BE2C (cell line): ENCODE data around the gene AADACL4.
"Not testable (repeated sequence)": the region's sequence is repeated elsewhere in the genome, so short reads cannot be mapped to it uniquely, and the experiment has no call there.

Experiments used
- DNase-seq: peaks from one replicate; pipeline ENCODE4 v3.0.0-alpha.2; 2020
- H3K27me3 ChIP-seq: fragments of 250-450 bp; sonication (Bioruptor Pico); 2 replicates; pipeline ENCODE4 v1.5.1; 2020; ENCODE audit warnings: mild to moderate bottlenecking
- H3K36me3 ChIP-seq: fragments of 250-450 bp; sonication (Bioruptor Pico); 2 replicates; pipeline ENCODE4 v1.5.1; 2020; ENCODE audit warnings: mild to moderate bottlenecking
- H3K4me1 ChIP-seq: fragments of 250-450 bp; sonication (Bioruptor Pico); 2 replicates; pipeline ENCODE4 v1.5.1; 2020
- H3K4me3 ChIP-seq: 2 replicates; pipeline ENCODE4 v1.5.1; 2011; ENCODE audit warnings: low read depth, low read length
- H3K9me3 ChIP-seq: fragments of 250-450 bp; sonication (Bioruptor Pico); 2 replicates; pipeline ENCODE4 v1.5.1; 2020
- CTCF ChIP-seq: IDR thresholded peaks from 2 replicates; pipeline ENCODE4 v1.5.1; 2012; ENCODE audit warnings: mild to moderate bottlenecking, low read depth, low read length

Gene AADACL4

GRCh38 chr1:12712076-12712475 is 68.2 kb downstream of the AADACL4 start:
- no peak for TF ChIP-seq CTCF
- DNase-seq: no peak
- Histone ChIP-seq H3K4me3 (no peak overlapping the region), H3K27me3 (no peaks in the 10 kb centered on the region), H3K4me1 (no peaks in the 10 kb centered on the region), H3K36me3 (no peaks in the 10 kb centered on the region), H3K9me3 (no peaks in the 10 kb centered on the region)

- TF ChIP-seq CTCF: no peak
- Histone ChIP-seq H3K4me3 (no peak overlapping the region), H3K4me1 (no peaks in the 10 kb centered on the region), H3K27me3 (no peaks in the 10 kb centered on the region), H3K36me3 (no peaks in the 10 kb centered on the region), H3K9me3 (no peaks in the 10 kb centered on the region)
- DNase-seq: no peak
These were observed 69.0 kb downstream of the AADACL4 start for GRCh38 chr1:12712929-12713328.

- not testable (repeated sequence) for H3K4me1 ChIP-seq, H3K36me3 ChIP-seq, DNase-seq, H3K27me3 ChIP-seq, H3K9me3 ChIP-seq, H3K4me3 ChIP-seq
These were observed 69.8 kb downstream of the AADACL4 start for GRCh38 chr1:12713651-12714050.

- H3K36me3 ChIP-seq: no peaks in the 10 kb centered on the region
- no peak for TF ChIP-seq CTCF
- no peak overlapping the region for H3K4me3 ChIP-seq
- no peaks in the 10 kb centered on the region for H3K27me3 ChIP-seq
- DNase-seq: no peak
- H3K9me3 ChIP-seq: no peaks in the 10 kb centered on the region
- H3K4me1 ChIP-seq: no peaks in the 10 kb centered on the region
These were observed 71.0 kb downstream of the AADACL4 start for GRCh38 chr1:12714710-12715475.

GRCh38 chr1:12715896-12716437 is 72.1 kb downstream of the AADACL4 start, which contains the start of gene AADACL3:
TSS of gene AADACL3 (plus strand) at chr1:12716110. CDS start at chr1:12716177, 67 bp downstream.
- no peak for TF ChIP-seq CTCF
- Histone ChIP-seq H3K4me3 (no peak within 1 kb of the TSS), H3K36me3 (no peaks in the 10 kb centered on the region), H3K9me3 (no peaks in the 10 kb centered on the region), H3K27me3 (no peaks in the 10 kb centered on the region), H3K4me1 (no peaks in the 10 kb centered on the region)
- DNase-seq: no peak
